ENCODE results near the gene SH2D4B. TPM values are rescaled to one million over a fixed set of nuclear protein-coding genes. Genes with fewer than 3 reads are reported as not detected.

SH2D4B gene
- total RNA-seq, 1 experiment from 2014 or later, result 0.24 TPM

GRCh38 chr10:80503584-80504157, 34.0 kb upstream of the SH2D4B start:
- intact Hi-C loops (cut with micrococcal nuclease; ENCODE audit: unreplicated experiment), result loop anchor here (2.0 kb wide), 1 partner anchor 299 kb away; the partner anchor contains the start of gene ANXA11
- ChIA-PET CTCF (interaction anchor here (0.8 to 3.4 kb wide), 2 partner anchors 44 to 59 kb away, joined by 3 to 36 read pairs; no protein-coding TSS in a partner anchor), POLR2A (ENCODE audit: unreplicated experiment) (interaction anchor here (1.1 kb wide), 1 partner anchor 35 kb away, joined by 8 read pairs; no protein-coding TSS in a partner anchor)
- DNase-seq, result no peak
- Histone ChIP-seq H3K27me3 (ENCODE audit: insufficient read depth, low read depth) (no peaks in the 10 kb centered on the region), H3K9me3 (ENCODE audit: insufficient read depth, low read depth) (no peaks in the 10 kb centered on the region), H4K20me1 (ENCODE audit: insufficient read depth) (no peaks in the 10 kb centered on the region), H3K4me3 (peak overlapping the region; percentile 18; the same call in 1 of the 2 replicates), H3K4me1 (replicated peaks; ENCODE audit: insufficient read depth) (peaks cover 98% of the 10 kb centered on the region), H2AFZ (no peak overlapping the region), H3F3A (ENCODE audit: insufficient read depth, low read depth) (peaks cover 97% of the 10 kb centered on the region), H3K36me3 (ENCODE audit: low read depth) (peaks cover 27% of the 10 kb centered on the region), H3K27ac (peak overlapping the region; percentile 99), H3K9me2 (ENCODE audit: insufficient read depth) (no peaks in the 10 kb centered on the region), H3K4me2 (peak overlapping the region; percentile 80), H3K79me2 (ENCODE audit: low read depth) (peaks cover 85% of the 10 kb centered on the region)
- TSS peak; percentile 35 for BruUV-seq (replicated peaks)
- TF ChIP-seq EZH2 (IDR thresholded peaks at IDR 0.05; ENCODE audit: low read depth), result no peak
- no peak for TF ChIP-seq CTCF (conservative IDR thresholded peaks at IDR 0.05)

- Histone ChIP-seq H3K27ac (peak overlapping the region; percentile 99), H2AFZ (no peak overlapping the region), H4K20me1 (ENCODE audit: insufficient read depth) (no peaks in the 10 kb centered on the region), H3K36me3 (ENCODE audit: low read depth) (peaks cover 31% of the 10 kb centered on the region), H3K79me2 (ENCODE audit: low read depth) (peaks cover 88% of the 10 kb centered on the region), H3K4me1 (replicated peaks; ENCODE audit: insufficient read depth) (peaks cover 100% of the 10 kb centered on the region), H3F3A (ENCODE audit: insufficient read depth, low read depth) (peaks cover 99% of the 10 kb centered on the region), H3K9me2 (ENCODE audit: insufficient read depth) (no peaks in the 10 kb centered on the region), H3K4me3 (peak overlapping the region; percentile 8; the same call in 1 of the 2 replicates), H3K9me3 (ENCODE audit: insufficient read depth, low read depth) (no peaks in the 10 kb centered on the region), H3K27me3 (ENCODE audit: insufficient read depth, low read depth) (no peaks in the 10 kb centered on the region), H3K4me2 (peak overlapping the region; percentile 80)
- peak; percentile 41 to 65 for DNase-seq
- POLR2A ChIA-PET (ENCODE audit: unreplicated experiment), result no interaction called here
- intact Hi-C loops (cut with micrococcal nuclease; ENCODE audit: unreplicated experiment), result loop anchor here (2.0 kb wide), 1 partner anchor 299 kb away; the partner anchor contains the start of gene ANXA11
- CTCF ChIA-PET, result interaction anchor here (0.8 to 3.4 kb wide), 4 partner anchors 32 to 60 kb away, joined by 3 to 46 read pairs (median 23); no protein-coding TSS in a partner anchor
- no TSS peak for BruUV-seq (replicated peaks)
- TF ChIP-seq CTCF (conservative IDR thresholded peaks at IDR 0.05), result no peak
- no peak for TF ChIP-seq EZH2 (IDR thresholded peaks at IDR 0.05; ENCODE audit: low read depth)
Measured at GRCh38 chr10:80504158-80504811, 33.4 kb upstream of the SH2D4B start.

GRCh38 chr10:80504897-80505465, 32.7 kb upstream of the SH2D4B start:
- peaks cover 84% of the 10 kb centered on the region for H3K79me2 ChIP-seq (ENCODE audit: low read depth)
- peak overlapping the region; percentile 99 for H3K27ac ChIP-seq
- peaks cover 31% of the 10 kb centered on the region for H3K36me3 ChIP-seq (ENCODE audit: low read depth)
- no peaks in the 10 kb centered on the region for H3K9me3 ChIP-seq (ENCODE audit: insufficient read depth, low read depth)
- CTCF ChIA-PET, result interaction anchor here (0.6 to 3.4 kb wide), 8 partner anchors 31 to 302 kb away, joined by 3 to 46 read pairs (median 6); no protein-coding TSS in a partner anchor
- peak overlapping the region; percentile 80 for H3K4me2 ChIP-seq
- DNase-seq, result peak; percentile 47 to 63
- no peaks in the 10 kb centered on the region for H4K20me1 ChIP-seq (ENCODE audit: insufficient read depth)
- peaks cover 99% of the 10 kb centered on the region for H3F3A ChIP-seq (ENCODE audit: insufficient read depth, low read depth)
- no peak overlapping the region for H2AFZ ChIP-seq
- intact Hi-C loops (cut with micrococcal nuclease; ENCODE audit: unreplicated experiment), result loop anchor here (1.0 to 2.0 kb wide), 5 partner anchors 46 to 300 kb away; partner anchors contain the start of gene ANXA11
- POLR2A ChIA-PET (ENCODE audit: unreplicated experiment), result interaction anchor here (0.7 kb wide), 1 partner anchor 60 kb away, joined by 5 read pairs; no protein-coding TSS in a partner anchor
- H3K4me1 ChIP-seq (replicated peaks; ENCODE audit: insufficient read depth), result peaks cover 100% of the 10 kb centered on the region
- no peaks in the 10 kb centered on the region for H3K27me3 ChIP-seq (ENCODE audit: insufficient read depth, low read depth)
- no TSS peak for BruUV-seq (replicated peaks)
- H3K4me3 ChIP-seq, result peak overlapping the region; percentile 8; the same call in 1 of the 2 replicates
- TF ChIP-seq CTCF (conservative IDR thresholded peaks at IDR 0.05) (no peak), EZH2 (IDR thresholded peaks at IDR 0.05; ENCODE audit: low read depth) (no peak)
- H3K9me2 ChIP-seq (ENCODE audit: insufficient read depth), result no peaks in the 10 kb centered on the region

All from PC-9 (cell line).